Measurements from ENCODE around the gene SCARF1. TPM values are rescaled to one million over a fixed set of nuclear protein-coding genes. Genes with fewer than 3 reads are reported as not detected.

Gene SCARF1
- total RNA-seq, 1 donor from 2014 or later: 25.2 TPM

Other genes starting within 250 kb of the SCARF1 start
- gene YWHAE, start 245.5 kb downstream of the SCARF1 start, total RNA-seq: 473 TPM
- 59.6 TPM for gene CRK, start 189.5 kb downstream of the SCARF1 start, total RNA-seq
- 326 TPM for gene MYO1C, start 153.0 kb downstream of the SCARF1 start, total RNA-seq
- 46.5 TPM for gene INPP5K, start 129.1 kb downstream of the SCARF1 start, total RNA-seq
- gene PITPNA, start 82.9 kb downstream of the SCARF1 start, total RNA-seq: 83.6 TPM
- 30.8 TPM for gene SLC43A2, start 16.9 kb downstream of the SCARF1 start, total RNA-seq
- 15.4 TPM for gene RILP, start 4.1 kb upstream of the SCARF1 start, total RNA-seq
- gene PRPF8, start 39.1 kb upstream of the SCARF1 start, total RNA-seq: 285 TPM
- gene TLCD2, start 64.6 kb upstream of the SCARF1 start, total RNA-seq: 13.6 TPM
- gene WDR81, start 79.0 kb upstream of the SCARF1 start, total RNA-seq: 26.1 TPM
- 3.2 TPM for gene SERPINF2, start 97.1 kb upstream of the SCARF1 start, total RNA-seq
- gene SERPINF1, start 116.3 kb upstream of the SCARF1 start, total RNA-seq: 592 TPM
- gene SMYD4, start 184.2 kb upstream of the SCARF1 start, total RNA-seq: 17.7 TPM
- 83.0 TPM for gene RPA1, start 184.3 kb upstream of the SCARF1 start, total RNA-seq